ENCODE measurements around the gene FIZ1. TPM values are rescaled to one million over a fixed set of nuclear protein-coding genes. Genes with fewer than 3 reads are reported as not detected.
"Not testable (repeated sequence)": the region's sequence is repeated elsewhere in the genome, so short reads cannot be mapped to it uniquely, and the experiment has no call there.

The FIZ1 gene
- polyA plus RNA-seq, 1 donor from 2014 or later = 7.4 TPM

- TF ChIP-seq EZH2 (IDR thresholded peaks at IDR 0.05; ENCODE audit: borderline replicate concordance, insufficient read depth, low read length, poor library complexity, severe bottlenecking) (no peak), TAF1 (IDR thresholded peaks at IDR 0.05; ENCODE audit: low read depth) (no peak)
These were observed 21.1 kb downstream of the FIZ1 start (continued) for GRCh38 chr19:55578031-55578760.

GRCh38 chr19:55576746-55577145 lies 22.6 kb downstream of the FIZ1 start:
- no peaks in the 10 kb centered on the region for H3K27me3 ChIP-seq (ENCODE audit: insufficient read depth, low read depth, low read length)
- H4K20me1 ChIP-seq (ENCODE audit: insufficient read depth) = no peaks in the 10 kb centered on the region
- H3K9me2 ChIP-seq (ENCODE audit: insufficient read depth, low read length) = no peaks in the 10 kb centered on the region
- no peak overlapping the region for H3K27ac ChIP-seq (ENCODE audit: low read length)
- H2AFZ ChIP-seq (ENCODE audit: low read depth, low read length) = no peak overlapping the region
- no peaks in the 10 kb centered on the region for H3K36me3 ChIP-seq (ENCODE audit: insufficient read depth, low read length)
- no peaks in the 10 kb centered on the region for H3K9me3 ChIP-seq (ENCODE audit: low read length)
- no peak overlapping the region for H3K4me3 ChIP-seq (ENCODE audit: low read length)
- H3F3A ChIP-seq (ENCODE audit: insufficient read depth, low read length, poor library complexity, severe bottlenecking) = no peaks in the 10 kb centered on the region
- no peak overlapping the region for H3K4me2 ChIP-seq (ENCODE audit: low read length)
- H3K9ac ChIP-seq (ENCODE audit: low read length) = no peak overlapping the region
- H3K79me2 ChIP-seq (replicated peaks; ENCODE audit: insufficient read depth, low read length) = peaks cover 21% of the 10 kb centered on the region
- TF ChIP-seq EZH2 (IDR thresholded peaks at IDR 0.05; ENCODE audit: borderline replicate concordance, insufficient read depth, low read length, poor library complexity, severe bottlenecking) (no peak), REST (IDR thresholded peaks at IDR 0.05; ENCODE audit: borderline replicate concordance) (no peak)

GRCh38 chr19:55573929-55574328 lies 25.4 kb downstream of the FIZ1 start:
- not testable (repeated sequence) for H2AFZ ChIP-seq (ENCODE audit: low read depth, low read length); H3K4me2 ChIP-seq (ENCODE audit: low read length); H3K79me2 ChIP-seq (replicated peaks; ENCODE audit: insufficient read depth, low read length); H3F3A ChIP-seq (ENCODE audit: insufficient read depth, low read length, poor library complexity, severe bottlenecking); H3K4me3 ChIP-seq (ENCODE audit: low read length); H3K27me3 ChIP-seq (ENCODE audit: insufficient read depth, low read depth, low read length); H3K36me3 ChIP-seq (ENCODE audit: insufficient read depth, low read length); H3K9ac ChIP-seq (ENCODE audit: low read length); H3K27ac ChIP-seq (ENCODE audit: low read length); H4K20me1 ChIP-seq (ENCODE audit: insufficient read depth); H3K9me3 ChIP-seq (ENCODE audit: low read length); H3K9me2 ChIP-seq (ENCODE audit: insufficient read depth, low read length)

- not testable (repeated sequence) for H3K79me2 ChIP-seq (replicated peaks; ENCODE audit: insufficient read depth, low read length); H3K9me2 ChIP-seq (ENCODE audit: insufficient read depth, low read length); H3K36me3 ChIP-seq (ENCODE audit: insufficient read depth, low read length); H2AFZ ChIP-seq (ENCODE audit: low read depth, low read length); H3K9me3 ChIP-seq (ENCODE audit: low read length); H3K4me2 ChIP-seq (ENCODE audit: low read length); H3K4me3 ChIP-seq (ENCODE audit: low read length); H3F3A ChIP-seq (ENCODE audit: insufficient read depth, low read length, poor library complexity, severe bottlenecking); H3K27ac ChIP-seq (ENCODE audit: low read length); H3K27me3 ChIP-seq (ENCODE audit: insufficient read depth, low read depth, low read length); H4K20me1 ChIP-seq (ENCODE audit: insufficient read depth); H3K9ac ChIP-seq (ENCODE audit: low read length)
These were observed 29.8 kb downstream of the FIZ1 start for GRCh38 chr19:55569477-55569876.
